MM.1S (cell line): ENCODE results near the gene STN1.

Experiments used
- DNase-seq: peaks from one replicate; pipeline ENCODE4 v3.0.0-alpha.2; 2015
- H2AFZ ChIP-seq: fragments of 300-600 bp; sonication (generic); 2 replicates; pipeline ENCODE4 v1.6.0; 2016; ENCODE audit warnings: antibody characterized with exemption, low read length
- H3F3A ChIP-seq: fragments of 300-600 bp; sonication (generic); 2 replicates; pipeline ENCODE4 v1.6.1; 2016; ENCODE audit warnings: mild to moderate bottlenecking, antibody characterized with exemption, low read length, moderate library complexity, mixed read lengths; ENCODE audit not compliant: insufficient read depth
- H3K27ac ChIP-seq: fragments of 300-600 bp; sonication (generic); 2 replicates; pipeline ENCODE4 v1.5.1; 2016; ENCODE audit warnings: mild to moderate bottlenecking, low read length
- H3K27me3 ChIP-seq: fragments of 300-600 bp; sonication (generic); replicated peaks from 2 replicates; pipeline ENCODE4 v1.6.0; 2016; ENCODE audit warnings: low read length; ENCODE audit not compliant: insufficient read depth
- H3K36me3 ChIP-seq: fragments of 300-600 bp; sonication (generic); replicated peaks from 2 replicates; pipeline ENCODE4 v1.6.1; 2016; ENCODE audit warnings: mild to moderate bottlenecking, low read length, mixed read lengths; ENCODE audit not compliant: insufficient read depth
- H3K4me1 ChIP-seq: fragments of 300-600 bp; sonication (generic); 2 replicates; pipeline ENCODE4 v1.6.1; 2016; ENCODE audit warnings: low read length, mixed read lengths
- H3K4me2 ChIP-seq: fragments of 300-600 bp; sonication (generic); 2 replicates; pipeline ENCODE4 v1.6.0; 2016; ENCODE audit warnings: low read depth, low read length
- H3K4me3 ChIP-seq: fragments of 300-600 bp; sonication (generic); 2 replicates; pipeline ENCODE4 v1.5.1; 2016; ENCODE audit warnings: low read length, mixed read lengths
- H3K79me2 ChIP-seq: fragments of 300-600 bp; sonication (generic); 2 replicates; pipeline ENCODE4 v1.6.1; 2016; ENCODE audit warnings: mixed run types, low read length, mixed read lengths
- H3K9ac ChIP-seq: fragments of 300-600 bp; sonication (generic); 2 replicates; pipeline ENCODE4 v1.6.1; 2016; ENCODE audit warnings: low read length, mixed read lengths
- H3K9me2 ChIP-seq: fragments of 300-600 bp; sonication (generic); replicated peaks from 2 replicates; pipeline ENCODE4 v1.6.1; 2016; ENCODE audit warnings: mild to moderate bottlenecking, low read length, mixed read lengths; ENCODE audit not compliant: insufficient read depth
- H3K9me3 ChIP-seq: fragments of 300-600 bp; sonication (generic); replicated peaks from 2 replicates; pipeline ENCODE4 v1.6.1; 2016; ENCODE audit warnings: mild to moderate bottlenecking, low read length, mixed read lengths; ENCODE audit not compliant: insufficient read depth
- H4K20me1 ChIP-seq: fragments of 300-600 bp; sonication (generic); 2 replicates; pipeline ENCODE4 v1.6.1; 2016; ENCODE audit warnings: mild to moderate bottlenecking, low read length, moderate library complexity, mixed read lengths; ENCODE audit not compliant: insufficient read depth
- EZH2 ChIP-seq: fragments of 300-600 bp; sonication (generic); optimal IDR thresholded peaks from 2 replicates; pipeline ENCODE3; 2017; ENCODE audit warnings: low read depth, mild to moderate bottlenecking, antibody characterized with exemption, low read length, mixed read lengths
- EZH2phosphoT487 ChIP-seq: fragments of 300-600 bp; sonication (generic); IDR thresholded peaks from 2 replicates; pipeline ENCODE4 v1.6.1; 2018; ENCODE audit warnings: antibody characterized with exemption, low read length
- TF ChIP-seq, protein P1 (sequence below): fragments of 300-600 bp; sonication (generic); IDR thresholded peaks from 2 replicates; pipeline ENCODE4 v1.5.1; 2016; ENCODE audit warnings: antibody characterized with exemption, low read length, mixed read lengths

STN1 gene

DNA sequence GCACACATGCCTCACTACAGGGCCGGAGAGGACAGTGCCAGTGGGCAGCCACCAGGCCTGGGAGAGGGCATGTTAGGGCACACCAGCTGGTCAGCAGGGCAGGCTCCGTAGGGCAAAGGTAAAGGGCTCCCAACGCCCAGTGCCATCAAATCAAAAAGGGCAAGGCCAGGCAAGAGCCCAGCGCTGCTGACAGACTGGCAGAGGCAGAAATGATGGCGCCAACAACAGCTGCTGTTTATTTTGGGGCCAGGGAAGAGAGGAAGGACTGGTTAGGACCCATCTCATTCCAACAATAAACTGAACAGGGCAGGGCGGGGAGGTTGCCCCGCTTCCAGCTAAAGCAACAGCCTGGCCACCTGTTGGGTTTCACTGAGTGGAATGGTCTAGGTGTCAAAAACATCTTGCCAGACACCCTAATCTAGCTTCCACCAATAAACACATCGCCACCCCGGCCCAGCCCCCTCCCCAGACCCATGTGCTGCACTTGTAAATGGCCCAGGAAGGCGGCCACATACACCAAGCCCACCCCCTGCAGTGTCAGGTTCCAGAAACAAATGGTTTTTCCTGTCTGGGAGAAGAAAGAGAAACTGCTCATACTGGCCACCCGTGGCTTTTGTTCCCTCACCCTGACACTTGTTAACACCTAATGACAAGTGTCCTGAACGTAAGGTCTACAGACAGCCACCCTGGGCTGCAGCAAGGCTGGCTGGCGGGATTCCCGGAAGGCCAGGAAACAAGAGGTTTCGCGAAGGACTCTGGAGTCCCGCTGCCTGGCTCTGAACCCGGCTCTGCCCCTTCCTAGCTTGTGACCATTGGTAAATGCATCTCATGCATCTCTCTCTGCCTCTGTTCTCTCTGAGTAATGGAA lies 77.9 kb downstream of the STN1 start:
- H3K9ac ChIP-seq = no peak overlapping the region
- H3K27me3 ChIP-seq = no peaks in the 10 kb centered on the region
- no peaks in the 10 kb centered on the region for H3K9me3 ChIP-seq
- no peaks in the 10 kb centered on the region for H3F3A ChIP-seq
- no peak overlapping the region for H3K27ac ChIP-seq
- H4K20me1 ChIP-seq = no peaks in the 10 kb centered on the region
- H3K9me2 ChIP-seq = no peaks in the 10 kb centered on the region
- no peaks in the 10 kb centered on the region for H3K36me3 ChIP-seq
- peaks cover 7% of the 10 kb centered on the region for H3K4me1 ChIP-seq
- no peak overlapping the region for H3K4me3 ChIP-seq
- no peak overlapping the region for H3K4me2 ChIP-seq
- no peak for DNase-seq
- no peaks in the 10 kb centered on the region for H3K79me2 ChIP-seq
- no peak overlapping the region for H2AFZ ChIP-seq
- TF ChIP-seq EZH2 (no peak), EZH2phosphoT487 (no peak)
- TF ChIP-seq, protein P1, sequence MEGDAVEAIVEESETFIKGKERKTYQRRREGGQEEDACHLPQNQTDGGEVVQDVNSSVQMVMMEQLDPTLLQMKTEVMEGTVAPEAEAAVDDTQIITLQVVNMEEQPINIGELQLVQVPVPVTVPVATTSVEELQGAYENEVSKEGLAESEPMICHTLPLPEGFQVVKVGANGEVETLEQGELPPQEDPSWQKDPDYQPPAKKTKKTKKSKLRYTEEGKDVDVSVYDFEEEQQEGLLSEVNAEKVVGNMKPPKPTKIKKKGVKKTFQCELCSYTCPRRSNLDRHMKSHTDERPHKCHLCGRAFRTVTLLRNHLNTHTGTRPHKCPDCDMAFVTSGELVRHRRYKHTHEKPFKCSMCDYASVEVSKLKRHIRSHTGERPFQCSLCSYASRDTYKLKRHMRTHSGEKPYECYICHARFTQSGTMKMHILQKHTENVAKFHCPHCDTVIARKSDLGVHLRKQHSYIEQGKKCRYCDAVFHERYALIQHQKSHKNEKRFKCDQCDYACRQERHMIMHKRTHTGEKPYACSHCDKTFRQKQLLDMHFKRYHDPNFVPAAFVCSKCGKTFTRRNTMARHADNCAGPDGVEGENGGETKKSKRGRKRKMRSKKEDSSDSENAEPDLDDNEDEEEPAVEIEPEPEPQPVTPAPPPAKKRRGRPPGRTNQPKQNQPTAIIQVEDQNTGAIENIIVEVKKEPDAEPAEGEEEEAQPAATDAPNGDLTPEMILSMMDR = no peak

DNA sequence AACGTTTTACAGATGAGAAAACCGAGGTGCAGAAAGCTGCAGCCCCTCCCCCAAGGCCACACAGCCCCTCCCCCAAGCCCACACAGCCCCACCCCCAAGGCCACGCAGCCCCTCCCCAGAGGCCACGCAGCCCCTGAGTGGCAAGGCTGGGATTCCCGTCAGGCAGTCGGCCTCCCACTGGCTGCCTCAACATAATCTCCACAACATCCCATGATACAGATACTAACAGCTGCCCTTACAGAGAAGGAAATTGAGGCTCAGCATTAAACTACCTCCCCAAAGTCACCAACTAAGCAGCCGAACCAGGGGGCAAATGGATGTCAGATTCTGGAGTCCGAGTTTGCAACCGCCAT lies 78.5 kb downstream of the STN1 start:
- H3K27ac ChIP-seq = no peak overlapping the region
- TF ChIP-seq, protein P1 = no peak
- TF ChIP-seq EZH2 (no peak), EZH2phosphoT487 (no peak)

DNA sequence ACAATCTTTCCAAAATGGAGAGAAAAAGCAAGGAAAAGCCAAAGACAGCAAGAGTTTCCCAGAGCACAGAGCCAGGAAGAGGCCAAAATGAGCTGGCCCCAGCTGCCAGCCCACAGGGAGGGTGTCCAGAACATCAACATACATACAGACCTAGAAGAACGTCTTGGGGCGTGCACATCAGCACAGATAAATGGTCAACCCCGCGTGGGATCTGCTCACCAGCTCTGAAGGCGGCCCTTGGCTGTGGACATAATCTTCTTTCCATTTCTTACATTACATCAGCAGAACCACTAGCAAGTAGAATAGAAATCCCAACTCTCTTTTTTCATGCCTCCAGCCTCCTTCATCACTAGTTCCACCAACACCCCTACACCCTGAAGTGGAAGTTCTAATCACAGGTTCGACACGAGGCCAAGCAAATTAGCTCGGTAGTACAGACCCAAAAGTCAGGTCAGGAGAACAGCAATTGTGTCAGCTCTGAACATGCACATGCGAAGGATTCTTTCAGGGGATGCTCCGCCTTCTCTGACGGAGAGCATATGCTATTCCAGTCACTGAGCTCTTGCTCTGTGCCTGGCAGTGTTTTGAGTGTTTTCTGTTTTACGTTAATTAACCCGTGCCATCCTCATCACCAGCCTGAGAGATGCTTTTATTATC lies 79.0 kb downstream of the STN1 start:
- H3K9me2 ChIP-seq = no peaks in the 10 kb centered on the region
- no peak overlapping the region for H3K9ac ChIP-seq
- no peaks in the 10 kb centered on the region for H3K9me3 ChIP-seq
- H2AFZ ChIP-seq = no peak overlapping the region
- no peaks in the 10 kb centered on the region for H3F3A ChIP-seq
- H3K27ac ChIP-seq = no peak overlapping the region
- H3K4me3 ChIP-seq = no peak overlapping the region
- no peaks in the 10 kb centered on the region for H3K79me2 ChIP-seq
- H4K20me1 ChIP-seq = no peaks in the 10 kb centered on the region
- H3K4me2 ChIP-seq = no peak overlapping the region
- DNase-seq = no peak
- peaks cover 7% of the 10 kb centered on the region for H3K4me1 ChIP-seq
- H3K27me3 ChIP-seq = no peaks in the 10 kb centered on the region
- no peaks in the 10 kb centered on the region for H3K36me3 ChIP-seq
- no peak for TF ChIP-seq EZH2

More for the DNA sequence above, 78.5 kb downstream of the STN1 start:
- Histone ChIP-seq H4K20me1 (no peaks in the 10 kb centered on the region), H3K4me1 (peaks cover 7% of the 10 kb centered on the region), H3K79me2 (no peaks in the 10 kb centered on the region), H3K27me3 (no peaks in the 10 kb centered on the region), H3K9ac (no peak overlapping the region), H3K4me3 (no peak overlapping the region), H3K36me3 (no peaks in the 10 kb centered on the region), H2AFZ (no peak overlapping the region), H3K4me2 (no peak overlapping the region), H3K9me2 (no peaks in the 10 kb centered on the region), H3F3A (no peaks in the 10 kb centered on the region), H3K9me3 (no peaks in the 10 kb centered on the region)
- no peak for DNase-seq

DNA sequence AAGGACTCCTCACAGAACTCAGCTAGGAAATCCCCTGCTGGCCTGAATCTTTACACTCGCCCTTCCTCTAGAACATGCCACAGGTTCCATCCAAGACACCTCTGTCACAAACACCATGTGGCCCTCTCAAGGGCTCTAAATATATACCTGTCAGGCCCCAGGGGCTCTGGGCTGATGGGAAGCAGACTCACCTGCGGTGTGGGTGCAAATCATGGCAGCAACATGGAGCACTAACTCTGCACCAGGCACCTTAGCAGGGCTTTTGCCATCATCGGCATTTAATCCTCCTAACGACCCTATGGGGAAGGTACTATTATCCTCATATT lies 80.0 kb downstream of the STN1 start:
- Histone ChIP-seq H3K4me2 (no peak overlapping the region), H3K9me2 (no peaks in the 10 kb centered on the region), H3K9me3 (no peaks in the 10 kb centered on the region), H3K79me2 (no peaks in the 10 kb centered on the region), H3K9ac (no peak overlapping the region), H3K4me1 (peaks cover 7% of the 10 kb centered on the region), H4K20me1 (no peaks in the 10 kb centered on the region), H2AFZ (peak overlapping the region; percentile 26; the same call in 1 of the 2 replicates), H3F3A (no peaks in the 10 kb centered on the region), H3K27me3 (no peaks in the 10 kb centered on the region), H3K4me3 (no peak overlapping the region), H3K27ac (no peak overlapping the region), H3K36me3 (no peaks in the 10 kb centered on the region)
- TF ChIP-seq EZH2phosphoT487 (no peak), EZH2 (no peak)
- TF ChIP-seq, protein P1 = no peak
- no peak for DNase-seq
